HG03565 (cell line): Measurements from ENCODE around the gene CCBE1.

Source experiments
- ATAC-seq: cut with Tn5 transposase; IDR thresholded peaks from one replicate; pipeline ENCODE4 v1.9.1; 2021; ENCODE audit warnings: mild to moderate bottlenecking, moderate library complexity; ENCODE audit not compliant: unreplicated experiment

Gene CCBE1

DNA sequence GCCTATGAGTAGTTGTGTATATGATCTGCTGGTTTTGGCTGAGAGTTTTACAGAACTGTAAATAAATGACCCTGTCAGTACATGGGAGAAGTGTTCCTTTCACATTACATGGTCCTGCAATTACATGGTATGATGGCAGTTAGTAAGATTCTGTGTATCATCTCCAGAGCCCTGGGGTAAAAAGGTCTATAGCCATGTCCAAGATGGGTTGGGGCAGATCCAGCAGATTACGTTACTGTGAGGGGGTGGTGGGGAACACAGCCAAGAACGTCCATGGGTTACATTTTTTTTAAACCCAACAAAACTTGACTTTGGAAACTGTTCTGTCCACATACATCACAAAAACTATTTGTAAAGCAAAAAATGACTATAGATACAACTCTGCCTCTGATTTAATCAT lies 274.0 kb downstream of the CCBE1 start:
- ATAC-seq: no peak

DNA sequence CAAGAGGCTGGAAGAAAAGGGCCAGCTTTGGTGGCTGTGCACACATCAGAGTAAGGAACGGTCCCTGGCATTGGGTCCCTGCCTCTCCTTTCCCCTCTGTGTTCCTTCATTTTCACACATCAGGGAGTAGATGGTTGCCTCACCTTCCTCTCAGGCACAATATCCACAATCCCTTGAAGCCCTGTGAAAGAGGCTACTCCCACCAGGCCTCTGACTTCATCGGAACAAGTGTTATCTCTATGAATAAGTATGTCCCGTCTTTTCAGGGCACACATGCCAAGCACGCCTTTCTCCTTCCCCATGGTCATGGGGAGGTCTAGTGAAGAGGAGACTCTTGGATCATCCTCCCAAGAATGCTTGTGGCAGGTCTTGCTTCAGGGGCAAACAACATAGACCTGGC lies 277.0 kb downstream of the CCBE1 start:
- no peak for ATAC-seq

DNA sequence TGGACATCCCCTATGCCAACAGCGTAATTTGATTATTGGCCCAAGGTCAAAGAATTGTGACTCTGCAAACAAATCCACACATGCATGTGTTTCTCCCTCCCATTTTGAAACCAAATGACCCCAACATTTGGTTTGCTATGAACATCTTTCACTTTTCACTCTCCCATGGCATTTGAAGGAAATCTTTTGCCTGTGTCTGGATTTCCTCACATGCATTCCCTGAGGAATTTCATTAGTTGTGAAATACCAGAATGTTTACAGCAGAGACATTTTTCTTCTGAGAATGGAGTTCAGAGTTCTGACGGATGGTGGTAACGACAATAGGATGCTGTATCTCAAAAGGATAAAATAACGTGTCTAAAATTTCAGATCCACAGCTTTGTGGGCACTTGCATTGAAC lies 277.8 kb downstream of the CCBE1 start:
- no peak for ATAC-seq

DNA sequence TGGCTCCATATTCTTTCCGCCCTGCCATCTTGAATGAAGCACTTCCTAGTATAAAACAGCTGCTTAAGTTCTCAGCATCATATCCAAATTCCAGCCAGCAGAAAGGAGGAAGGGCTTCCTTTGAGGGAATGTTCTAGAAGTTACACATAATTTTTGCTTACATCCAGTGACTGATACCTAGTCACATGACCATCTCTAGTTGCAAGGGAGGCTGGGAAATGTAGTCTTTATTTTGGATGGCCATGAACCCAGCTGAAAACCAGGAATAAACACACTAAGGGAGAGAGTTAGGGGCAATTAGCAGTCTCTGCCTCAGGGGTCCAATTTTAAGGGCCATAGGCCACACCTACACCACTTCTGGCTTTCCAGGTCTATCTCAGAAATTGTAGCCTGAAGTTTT lies 280.4 kb downstream of the CCBE1 start:
- ATAC-seq: no peak

DNA sequence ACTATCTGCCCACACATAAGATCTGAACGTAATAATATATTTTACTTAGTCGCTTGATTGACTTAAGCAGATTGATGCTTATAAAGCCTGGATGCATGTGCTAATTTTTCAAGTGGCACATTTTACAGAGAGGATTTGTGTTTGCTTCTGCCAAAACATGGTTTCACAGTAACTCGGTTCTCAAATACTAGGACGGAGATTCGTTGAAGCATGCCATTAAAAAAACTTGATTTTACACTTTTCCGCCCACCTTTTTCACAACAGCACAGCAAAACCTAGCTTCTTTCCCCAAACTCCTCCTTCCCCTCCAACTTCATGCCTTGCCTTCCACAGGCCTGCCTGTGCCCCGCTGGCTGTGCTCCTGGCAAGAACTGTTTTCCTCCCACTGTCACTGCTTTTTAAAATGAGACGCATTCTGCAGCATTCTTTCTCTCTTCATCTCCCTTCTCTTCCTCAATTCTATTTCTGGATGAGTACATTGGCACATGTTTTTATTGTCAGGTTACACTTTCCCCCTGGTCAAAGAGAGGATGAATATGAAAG lies 283.0 kb downstream of the CCBE1 start:
- ATAC-seq: no peak

DNA sequence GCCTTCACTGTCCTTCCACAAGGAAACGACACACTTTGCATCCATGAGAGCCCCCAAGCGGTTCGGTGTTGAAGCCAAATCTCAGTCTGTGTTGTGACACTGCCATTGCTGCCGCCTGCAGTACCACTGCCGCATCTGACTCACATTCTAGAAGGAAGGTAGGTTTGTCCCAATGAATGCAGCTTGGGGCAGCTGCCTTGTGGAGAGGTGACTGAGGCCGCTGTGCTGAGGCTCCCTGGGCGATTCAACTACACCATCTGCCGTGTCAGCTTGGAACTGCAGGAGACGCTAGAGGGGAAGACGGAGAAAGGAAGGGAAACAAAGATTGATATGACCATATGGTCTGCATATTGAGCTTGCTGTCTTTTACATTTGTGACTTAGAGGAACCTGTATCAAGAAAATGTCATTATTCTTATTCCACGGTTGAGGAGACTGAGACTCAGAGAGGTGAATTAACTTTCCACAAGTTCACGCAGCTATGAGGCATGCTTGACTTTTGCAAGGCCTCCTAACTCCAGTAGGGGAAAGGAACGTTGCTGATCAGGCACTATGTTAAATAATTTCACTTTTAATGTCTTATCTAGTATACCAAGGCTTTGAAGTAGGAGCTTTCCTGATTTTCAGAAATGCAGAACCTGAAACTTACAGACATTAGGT lies 294.7 kb downstream of the CCBE1 start:
- ATAC-seq: peak; percentile 98

DNA sequence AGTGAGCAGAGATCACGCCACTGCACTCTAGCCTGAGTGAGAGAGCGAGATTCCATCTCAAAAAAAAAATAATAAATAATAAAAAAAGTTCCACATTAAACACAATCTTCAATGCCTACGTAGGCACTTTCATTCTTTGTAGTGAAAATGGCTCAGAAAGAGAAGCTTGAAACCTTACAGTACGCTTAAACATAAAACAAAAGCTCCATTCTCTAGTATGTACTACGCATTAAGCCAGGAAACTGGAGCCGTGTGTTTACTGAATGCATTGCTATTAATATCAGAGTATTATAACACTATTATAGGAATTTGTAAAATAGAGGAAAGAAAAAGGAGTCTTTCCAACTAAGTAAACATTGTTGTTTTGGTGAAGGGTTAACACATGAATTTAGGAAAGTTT lies 296.8 kb downstream of the CCBE1 start:
- no peak for ATAC-seq

DNA sequence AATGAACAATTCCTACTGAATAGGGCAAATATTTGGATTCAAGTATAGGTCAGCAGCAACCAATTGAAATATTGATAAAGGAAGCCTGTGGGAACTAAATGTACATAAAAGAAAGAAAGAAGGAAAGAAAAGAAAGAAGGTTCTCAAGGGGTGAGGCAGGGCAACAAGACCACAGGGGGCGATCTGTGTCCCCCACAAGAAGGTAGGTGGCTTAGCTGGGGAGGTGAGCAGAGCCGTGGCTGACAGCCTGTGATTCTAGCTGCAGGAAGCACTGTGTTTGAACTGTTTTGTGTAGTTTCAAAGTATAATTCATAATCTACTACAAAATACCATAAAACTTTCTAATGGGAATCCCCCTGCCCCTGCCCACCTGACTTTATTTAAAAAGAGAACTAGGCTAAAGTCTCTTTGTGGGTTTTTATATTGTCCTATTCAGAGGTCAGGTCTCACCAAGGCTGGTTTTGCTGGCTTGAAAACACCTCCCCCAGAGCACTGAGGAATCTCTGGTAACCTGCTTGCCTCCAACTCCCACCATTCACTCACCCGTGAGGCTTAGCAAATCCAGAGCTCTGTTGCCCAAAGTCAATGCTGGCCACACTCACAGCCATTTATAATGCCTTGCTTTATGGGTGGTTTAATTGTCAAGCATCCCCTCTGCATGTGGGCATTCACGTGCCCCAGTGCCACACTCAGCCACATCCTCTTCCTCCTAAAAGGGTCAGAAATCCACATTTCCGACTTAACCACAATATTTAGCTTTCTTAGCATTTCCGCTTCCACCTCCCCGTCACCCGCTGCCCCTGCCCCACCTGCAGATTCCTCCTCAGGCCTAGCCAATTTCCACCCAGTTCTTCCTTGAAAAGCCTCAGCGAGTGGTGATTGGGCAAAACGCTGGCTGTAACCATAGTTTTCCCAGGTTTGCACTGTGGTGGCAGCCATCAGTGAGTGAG lies 301.7 kb downstream of the CCBE1 start:
- no peak for ATAC-seq

DNA sequence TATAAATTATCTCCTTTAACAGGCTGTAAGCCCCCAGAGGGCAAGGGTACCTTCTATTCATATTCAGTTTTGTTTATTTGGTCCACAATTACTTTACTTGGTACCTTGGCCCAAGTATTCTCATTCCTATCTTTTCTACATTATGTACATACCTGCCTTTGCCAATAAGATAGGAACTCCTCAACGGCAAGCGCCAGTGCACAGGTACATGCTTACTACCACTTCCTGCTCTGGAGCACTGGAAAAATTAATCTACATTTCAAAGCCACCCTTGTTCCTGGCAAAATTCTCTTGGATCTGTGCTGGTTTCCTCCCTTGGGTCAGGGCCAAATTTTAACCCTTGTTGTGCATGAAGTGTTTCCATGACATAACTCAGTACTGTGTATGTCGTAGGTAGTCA lies 303.8 kb downstream of the CCBE1 start:
- no peak for ATAC-seq

DNA sequence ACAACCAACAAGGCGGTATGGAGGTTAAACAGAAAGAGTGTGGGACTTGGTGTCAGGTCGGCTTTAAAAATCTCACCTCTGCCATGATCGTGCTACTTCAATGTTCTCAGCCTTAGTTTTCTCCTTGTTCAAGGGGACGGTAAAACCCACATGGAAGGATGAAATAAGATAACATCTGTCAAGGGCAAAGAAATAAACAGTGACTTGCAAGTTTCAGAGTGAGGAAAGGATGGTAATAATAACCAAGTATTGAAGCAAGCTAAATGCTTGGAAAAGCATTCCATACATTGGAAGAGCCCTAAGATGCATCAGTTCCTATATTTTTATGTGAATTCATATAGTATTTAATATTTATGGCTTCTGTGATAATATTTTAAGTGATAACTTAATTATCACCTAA lies 308.4 kb downstream of the CCBE1 start:
- no peak for ATAC-seq

DNA sequence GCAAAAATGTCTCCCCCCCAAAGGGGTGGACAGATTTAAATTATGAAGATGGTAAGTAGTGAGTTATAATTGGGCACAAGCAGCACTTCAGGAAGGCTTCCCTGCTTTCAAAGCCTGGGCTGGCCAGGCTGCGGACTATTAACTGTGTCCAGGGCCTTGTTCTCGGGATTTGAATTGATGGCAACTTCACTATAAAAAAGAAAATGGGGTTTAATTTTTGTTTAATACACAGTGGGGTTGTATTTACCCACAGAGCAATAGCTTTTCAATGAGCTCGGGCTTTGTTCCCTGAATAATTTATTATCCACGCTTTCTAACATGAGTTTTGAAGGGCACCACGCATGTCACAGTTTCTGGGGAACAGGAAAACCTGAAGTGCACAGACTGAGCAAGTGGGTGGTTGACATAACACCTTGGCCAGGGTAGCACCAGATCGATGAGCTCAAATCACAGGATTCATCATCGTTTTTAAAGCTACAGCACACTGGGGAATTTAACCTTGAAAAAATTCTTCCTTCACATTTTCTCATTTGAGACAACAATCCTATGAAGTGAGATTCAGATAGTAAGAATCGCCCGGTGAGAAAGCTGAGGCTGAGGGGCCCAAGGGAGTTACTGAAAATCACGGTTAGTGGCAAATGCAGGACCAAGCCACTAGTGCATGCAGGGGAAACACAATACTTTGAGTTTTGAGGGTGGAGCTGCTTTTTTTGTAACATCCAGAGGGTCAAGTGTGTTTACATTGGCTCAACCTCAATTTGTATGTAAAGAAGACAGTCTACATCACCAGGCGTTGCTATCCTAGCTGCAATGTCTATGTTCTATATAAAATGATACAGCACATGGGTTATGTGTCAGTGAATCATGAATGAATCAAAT lies 309.3 kb downstream of the CCBE1 start:
- ATAC-seq: no peak

DNA sequence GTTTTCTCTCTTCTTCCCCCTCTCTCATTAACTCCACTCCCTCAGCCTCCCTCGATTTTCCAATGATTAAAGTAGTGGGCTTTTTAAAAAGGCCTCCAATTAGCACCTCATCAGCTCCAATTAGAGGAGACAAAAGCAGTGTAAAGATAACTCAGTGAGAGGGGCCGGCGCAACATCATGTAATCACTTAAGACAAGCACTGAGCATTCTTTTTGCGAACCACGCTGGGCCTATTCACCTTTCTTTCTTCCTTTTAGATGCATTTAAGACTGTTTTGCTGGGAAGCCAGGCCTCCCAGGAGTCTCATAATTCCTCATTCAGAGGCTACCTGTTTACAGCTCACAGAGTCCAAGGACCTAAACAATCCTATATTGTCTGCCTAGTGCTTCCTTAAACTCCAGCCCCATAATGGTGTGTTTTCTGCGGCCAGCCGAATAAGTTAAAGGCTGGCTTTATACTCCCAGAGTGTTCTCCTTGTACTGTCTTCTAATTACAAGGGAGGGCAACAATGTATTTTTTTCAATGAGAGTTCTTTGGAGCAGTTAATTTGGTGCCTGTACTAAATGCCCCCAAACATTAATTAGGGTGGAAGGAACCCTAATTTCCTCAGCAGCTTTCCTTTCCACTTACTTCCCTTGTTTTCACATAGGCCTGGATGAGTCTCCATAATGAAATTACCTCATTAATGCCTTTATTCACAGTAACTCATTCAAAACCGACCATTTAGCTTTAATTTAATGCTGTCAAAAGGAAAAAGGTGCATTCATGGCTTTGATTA lies 310.1 kb downstream of the CCBE1 start:
- ATAC-seq: no peak

DNA sequence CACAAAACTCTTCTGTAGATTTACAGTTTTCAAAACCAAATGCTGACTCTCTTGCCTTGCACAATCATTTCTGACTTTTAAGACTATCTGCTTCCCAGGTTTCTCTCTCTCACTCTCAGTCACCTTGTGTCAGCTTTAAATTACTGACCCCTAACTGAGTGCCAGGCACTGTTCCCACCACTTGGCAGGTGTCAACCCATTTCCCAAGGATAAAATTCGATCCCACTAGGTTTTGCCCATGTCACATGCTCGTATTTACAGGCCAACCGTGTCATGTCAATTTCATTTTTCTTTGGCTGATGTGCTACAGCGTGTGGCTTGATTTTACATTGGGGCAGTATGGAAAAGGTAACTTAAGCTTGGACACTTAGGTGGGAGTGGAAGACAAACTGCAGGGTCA lies 312.0 kb downstream of the CCBE1 start:
- no peak for ATAC-seq

DNA sequence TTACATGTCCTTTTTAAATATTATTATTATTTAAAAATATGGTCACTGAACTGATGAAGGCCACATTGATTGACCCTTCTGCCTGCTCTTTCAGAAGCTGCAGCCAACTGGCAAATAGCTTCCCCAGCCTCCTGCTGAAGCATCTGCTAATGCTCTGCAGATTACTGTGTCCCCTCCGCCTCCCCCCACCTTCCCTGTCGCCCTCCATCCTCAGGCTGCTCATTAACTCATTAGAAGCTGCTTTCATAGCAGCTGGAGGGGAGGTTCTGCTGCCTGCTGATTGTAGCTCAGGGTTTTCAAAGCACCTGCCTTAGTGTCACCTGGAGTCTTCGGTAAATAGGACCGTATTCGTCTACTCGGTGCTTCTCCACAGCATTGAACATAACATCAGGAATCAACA lies 313.4 kb downstream of the CCBE1 start:
- ATAC-seq: no peak

DNA sequence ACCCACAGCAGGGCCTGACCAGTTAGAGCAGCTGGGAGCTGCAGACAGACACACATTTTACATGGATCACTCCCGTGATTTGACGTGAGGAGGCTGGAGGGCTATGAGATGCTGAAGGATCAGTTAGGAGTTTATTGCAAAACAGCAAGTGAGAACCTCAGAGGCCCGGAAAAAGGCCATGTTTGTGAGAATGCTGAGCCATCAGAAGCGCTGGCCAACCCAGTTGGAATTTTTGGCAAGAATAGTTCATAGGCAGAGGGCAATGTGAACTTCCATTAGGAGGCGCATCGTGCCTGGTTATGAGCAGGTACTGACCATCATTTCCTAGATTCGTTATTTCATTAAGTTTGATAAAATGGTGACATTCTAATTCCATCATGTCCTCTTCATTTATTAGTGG lies 314.8 kb downstream of the CCBE1 start:
- no peak for ATAC-seq

DNA sequence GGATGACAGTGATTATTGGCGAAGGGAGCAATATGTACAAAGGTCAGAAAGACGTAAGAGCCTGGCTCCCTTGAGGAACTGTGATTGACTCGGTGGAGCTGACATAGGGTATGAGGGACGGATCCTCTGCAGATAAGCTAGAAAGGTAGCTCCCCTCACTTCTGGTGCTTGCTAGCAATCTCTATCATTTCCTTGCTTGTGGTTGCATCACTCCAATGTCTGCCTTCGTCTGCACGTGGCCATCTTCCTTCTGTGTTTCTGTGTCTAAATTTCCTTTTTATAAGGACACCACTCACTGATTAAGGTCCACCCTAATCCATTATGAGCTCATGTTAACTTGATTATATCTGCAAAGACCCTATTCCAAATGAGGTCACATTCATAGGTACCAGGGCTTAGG lies 315.3 kb downstream of the CCBE1 start:
- no peak for ATAC-seq
